HG03103 (cell line): ENCODE results near the gene C6orf58.
"Not testable (repeated sequence)": the region's sequence is repeated elsewhere in the genome, so short reads cannot be mapped to it uniquely, and the experiment has no call there.

Experiments used
- ATAC-seq: cut with Tn5 transposase; IDR thresholded peaks from one replicate; pipeline ENCODE4 v1.9.1; 2021; ENCODE audit warnings: low read depth; ENCODE audit not compliant: unreplicated experiment

Gene C6orf58

GRCh38 chr6:127589135-127589534 is 12.2 kb downstream of the C6orf58 start:
- ATAC-seq: no peak

DNA sequence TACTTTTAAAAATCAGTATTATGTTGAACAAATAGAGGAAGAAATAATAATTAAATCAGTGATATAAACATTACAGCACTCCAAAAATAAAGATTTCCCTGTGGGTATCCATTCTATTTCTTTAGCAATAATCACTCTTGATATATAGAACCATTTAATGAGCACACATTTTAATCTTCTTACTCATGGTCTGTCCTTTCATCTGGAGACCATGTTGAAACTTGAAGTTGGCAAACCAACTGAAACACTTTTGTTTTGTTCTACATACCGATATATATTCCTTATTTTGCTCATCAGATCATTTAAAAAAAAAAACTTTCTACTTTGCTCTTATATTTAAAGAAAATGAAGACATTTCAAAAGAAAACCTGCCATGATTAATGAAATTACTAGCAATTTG is 13.4 kb downstream of the C6orf58 start:
- ATAC-seq: no peak

DNA sequence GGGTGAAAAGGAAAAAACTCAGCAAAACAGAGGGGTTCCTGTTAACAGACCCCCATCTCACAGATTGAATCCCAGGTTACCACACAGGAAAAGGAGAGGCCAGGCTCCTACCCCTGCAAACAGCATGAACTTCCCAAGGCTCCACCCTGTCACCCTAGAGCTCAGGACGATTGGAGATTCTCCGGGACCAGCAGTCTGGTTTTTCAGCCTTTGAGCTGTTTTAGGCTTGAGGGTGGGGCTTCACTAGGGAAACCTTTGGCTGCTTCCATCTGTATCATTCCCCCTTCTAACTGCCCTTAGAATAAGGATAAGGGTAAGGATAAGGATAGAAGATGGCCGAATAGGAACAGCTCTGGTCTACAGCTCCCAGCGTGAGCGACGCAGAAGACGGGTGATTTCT is 16.0 kb downstream of the C6orf58 start:
- no peak for ATAC-seq

- not testable (repeated sequence) for ATAC-seq
Measured at GRCh38 chr6:127593456-127593855, 16.5 kb downstream of the C6orf58 start.

DNA sequence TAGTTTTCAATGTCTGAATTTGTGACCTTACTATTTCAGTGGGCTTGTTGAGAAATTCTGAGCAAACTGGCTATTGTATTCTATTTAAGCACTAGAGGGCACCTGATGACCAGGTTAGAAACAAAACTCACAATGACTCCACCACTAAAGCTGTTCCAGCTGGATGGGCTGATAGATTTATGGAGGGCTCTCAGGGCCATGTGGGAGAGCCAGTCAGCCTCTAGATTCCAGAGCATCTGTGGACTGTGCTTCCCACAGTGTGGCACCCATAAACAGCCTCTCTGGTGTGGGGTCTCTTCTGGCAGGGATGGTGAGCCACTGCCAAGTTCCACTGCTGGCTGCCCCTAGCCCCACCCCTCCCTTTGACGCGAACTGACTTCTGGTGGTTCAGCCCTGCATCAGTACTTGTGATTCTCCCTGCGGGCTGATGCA is 29.2 kb downstream of the C6orf58 start:
- no peak for ATAC-seq

DNA sequence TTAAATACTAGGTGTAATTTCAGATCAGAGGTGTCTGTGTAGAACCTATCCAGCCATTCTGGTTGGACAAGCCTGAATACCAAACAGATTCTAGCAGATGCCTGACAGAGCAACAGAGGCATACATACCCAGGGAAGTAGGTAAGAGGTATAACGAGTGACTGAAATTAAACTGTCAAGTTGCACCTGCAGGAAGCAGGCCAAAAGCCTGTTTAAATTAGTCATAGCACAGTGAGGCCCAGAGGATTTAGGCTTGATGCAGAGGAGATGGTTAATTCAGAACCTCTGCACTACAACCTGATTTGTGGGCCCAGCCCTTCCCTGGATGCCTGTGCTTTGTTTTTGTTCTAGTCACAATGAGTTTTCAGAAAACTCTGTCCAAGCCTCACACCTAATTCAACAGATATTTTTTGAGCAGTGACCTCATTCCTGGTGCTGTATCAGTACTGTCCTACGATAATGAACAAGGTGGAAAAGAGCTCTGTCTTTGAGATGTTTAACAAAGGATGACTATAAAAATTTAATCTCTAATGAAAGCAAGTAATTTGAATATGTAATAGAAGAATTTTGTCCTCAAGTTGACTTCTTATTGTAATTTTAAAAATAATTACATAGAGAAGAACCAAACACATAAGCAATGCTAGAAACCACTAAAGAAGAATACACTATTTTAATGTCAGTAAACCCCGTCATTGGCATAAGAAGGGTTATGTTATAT is 31.7 kb downstream of the C6orf58 start:
- ATAC-seq: no peak

GRCh38 chr6:127618729-127619128 is 41.8 kb downstream of the C6orf58 start:
- no peak for ATAC-seq

DNA sequence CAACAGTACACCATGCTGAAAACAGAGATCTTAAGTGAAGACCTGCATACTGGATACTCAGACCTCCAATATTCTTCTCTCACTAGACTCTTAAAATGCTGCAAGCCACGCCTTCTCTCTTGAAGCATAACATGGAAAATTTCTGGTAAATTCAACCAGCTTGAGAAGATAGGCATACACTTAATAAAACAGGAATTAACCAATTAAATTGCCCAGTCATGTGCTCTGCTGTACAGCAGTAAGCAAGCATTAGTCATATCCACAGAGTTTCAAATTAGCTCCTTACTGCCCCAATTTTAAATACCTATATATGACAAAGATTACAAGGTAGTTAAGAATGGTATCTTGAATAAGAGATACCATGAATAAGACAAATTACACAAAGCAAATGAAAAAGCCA is 53.8 kb downstream of the C6orf58 start:
- ATAC-seq: no peak

- no peak for ATAC-seq
Measured at GRCh38 chr6:127634178-127634577, 57.2 kb downstream of the C6orf58 start.

- no peak for ATAC-seq
Measured at GRCh38 chr6:127635091-127635490, 58.1 kb downstream of the C6orf58 start.

- no peak for ATAC-seq
Measured at GRCh38 chr6:127637830-127638409, 60.9 kb downstream of the C6orf58 start.
